ENCODE data around the gene DMPK.
A peak's percentile ranks its signal among the peaks of the same experiment; 100 is the strongest.

- no peak for TF ChIP-seq POLR2A (IDR thresholded peaks at IDR 0.05)
- peak in 1 of 3 donors; percentile 12 for TF ChIP-seq POLR2AphosphoS5 (IDR thresholded peaks at IDR 0.05)
- TF ChIP-seq, protein P1, sequence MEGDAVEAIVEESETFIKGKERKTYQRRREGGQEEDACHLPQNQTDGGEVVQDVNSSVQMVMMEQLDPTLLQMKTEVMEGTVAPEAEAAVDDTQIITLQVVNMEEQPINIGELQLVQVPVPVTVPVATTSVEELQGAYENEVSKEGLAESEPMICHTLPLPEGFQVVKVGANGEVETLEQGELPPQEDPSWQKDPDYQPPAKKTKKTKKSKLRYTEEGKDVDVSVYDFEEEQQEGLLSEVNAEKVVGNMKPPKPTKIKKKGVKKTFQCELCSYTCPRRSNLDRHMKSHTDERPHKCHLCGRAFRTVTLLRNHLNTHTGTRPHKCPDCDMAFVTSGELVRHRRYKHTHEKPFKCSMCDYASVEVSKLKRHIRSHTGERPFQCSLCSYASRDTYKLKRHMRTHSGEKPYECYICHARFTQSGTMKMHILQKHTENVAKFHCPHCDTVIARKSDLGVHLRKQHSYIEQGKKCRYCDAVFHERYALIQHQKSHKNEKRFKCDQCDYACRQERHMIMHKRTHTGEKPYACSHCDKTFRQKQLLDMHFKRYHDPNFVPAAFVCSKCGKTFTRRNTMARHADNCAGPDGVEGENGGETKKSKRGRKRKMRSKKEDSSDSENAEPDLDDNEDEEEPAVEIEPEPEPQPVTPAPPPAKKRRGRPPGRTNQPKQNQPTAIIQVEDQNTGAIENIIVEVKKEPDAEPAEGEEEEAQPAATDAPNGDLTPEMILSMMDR (IDR thresholded peaks at IDR 0.05), result peak; percentile 94 to 98 (median 98)
- no peak for TF ChIP-seq EP300 (IDR thresholded peaks at IDR 0.05; ENCODE audit: low read depth)
Measured at GRCh38 chr19:45817010-45817724, 34.9 kb upstream of the DMPK start.

Measured in transverse colon (tissue), 4 donors.